GM03348 (cell line): ENCODE results near the gene TLK1.
A peak's percentile ranks its signal among the peaks of the same experiment; 100 is the strongest.

Source experiments
- DNase-seq: peaks from one replicate; pipeline ENCODE4 v3.0.0; 2012; ENCODE audit warnings: low spot score

The TLK1 gene

DNA sequence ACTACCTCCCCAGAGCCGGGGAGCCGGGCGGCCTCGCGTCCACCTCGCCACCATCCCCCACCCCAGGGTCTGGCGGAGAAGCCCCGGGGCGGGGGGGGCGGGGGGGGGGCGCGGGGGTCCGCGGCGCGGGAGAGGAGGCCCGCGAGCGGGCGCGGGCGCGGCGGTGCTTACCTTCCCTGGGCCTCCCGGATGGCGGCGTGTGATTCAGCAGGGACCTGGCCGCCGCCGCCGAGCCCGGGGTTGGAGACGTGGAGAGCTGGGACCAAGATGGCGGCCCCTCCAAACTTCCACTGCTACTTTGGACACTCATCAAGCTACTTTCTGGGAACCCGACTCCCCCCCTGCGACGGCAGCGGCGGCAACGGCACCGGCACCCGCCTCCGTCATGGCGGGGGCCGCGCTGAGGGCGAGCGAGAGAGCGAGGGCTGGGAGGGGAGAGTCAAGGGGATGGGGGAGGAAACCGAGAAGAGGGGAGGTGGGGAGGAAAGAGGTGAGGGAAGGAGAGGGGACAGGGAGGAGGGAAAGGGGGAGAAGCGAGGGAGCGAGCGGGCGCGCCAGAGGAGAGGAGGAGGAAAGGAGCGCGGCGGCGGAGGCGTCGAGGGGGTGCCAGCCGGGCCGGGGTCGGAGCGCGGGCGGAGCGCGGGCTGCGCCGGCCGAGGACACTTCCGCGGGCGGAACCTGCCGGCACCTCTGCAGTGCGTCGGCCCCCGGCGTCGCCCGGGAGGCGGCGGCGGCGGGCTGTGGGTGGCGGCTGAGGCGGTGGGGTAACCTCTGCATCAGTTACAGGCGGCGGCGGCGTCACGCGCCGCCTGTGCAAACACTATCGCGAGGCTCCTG, at the start of gene TLK1:
Gene TLK1, minus strand, starts transcription at position 775 of the 837 bp plus-strand sequence. Its CDS starts 465 bp downstream, at position 310.
- DNase-seq, result peak; percentile 77

DNA sequence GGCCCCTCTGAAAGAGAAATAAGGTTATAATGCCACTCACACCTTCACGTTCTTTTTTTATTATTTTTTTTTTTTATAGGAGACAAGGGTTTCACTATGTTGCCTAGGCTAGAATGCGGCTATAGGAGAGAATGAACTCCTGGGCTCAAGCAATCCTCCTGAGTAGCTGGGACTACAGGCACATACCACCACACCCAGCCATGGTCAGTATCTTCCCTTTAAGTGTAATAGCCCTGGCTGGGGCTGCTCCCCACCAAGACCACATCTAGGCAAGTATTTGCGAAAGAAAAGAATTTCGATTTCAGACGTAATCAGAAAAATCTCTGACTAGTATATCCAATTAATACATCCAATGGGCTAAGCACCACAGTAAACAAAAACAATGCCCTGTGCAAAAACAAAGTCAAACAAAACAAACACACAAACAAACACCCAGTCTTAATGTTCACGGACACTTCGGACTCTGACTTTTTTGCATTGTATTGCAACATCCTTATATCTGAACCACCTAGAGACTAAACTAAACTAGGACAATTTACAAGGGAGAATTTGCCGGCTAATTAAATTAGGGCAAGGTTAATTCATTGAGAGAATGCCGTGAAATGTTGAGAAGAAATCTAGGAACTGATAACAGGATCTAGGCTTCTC, 49.6 kb upstream of the TLK1 start:
- DNase-seq, result no peak

DNA sequence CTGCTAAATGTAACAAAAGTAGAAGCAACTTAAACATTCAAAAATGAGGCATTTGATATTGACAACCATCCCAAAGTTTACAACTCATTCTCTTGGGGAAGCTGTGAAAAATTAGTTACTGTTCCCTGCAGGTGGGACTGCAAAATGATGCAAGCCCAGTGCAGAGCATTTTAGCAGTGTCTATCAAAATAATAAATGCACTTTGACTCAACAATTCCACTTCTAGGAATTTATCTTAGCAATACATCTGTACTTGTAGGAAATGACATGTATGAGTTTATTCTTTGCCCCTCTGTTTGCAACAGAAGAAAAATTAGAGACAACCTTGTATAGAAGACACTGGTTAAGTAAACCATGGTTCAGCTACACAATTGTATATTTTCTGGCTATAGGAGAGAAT, 48.0 kb upstream of the TLK1 start:
- no peak for DNase-seq

DNA sequence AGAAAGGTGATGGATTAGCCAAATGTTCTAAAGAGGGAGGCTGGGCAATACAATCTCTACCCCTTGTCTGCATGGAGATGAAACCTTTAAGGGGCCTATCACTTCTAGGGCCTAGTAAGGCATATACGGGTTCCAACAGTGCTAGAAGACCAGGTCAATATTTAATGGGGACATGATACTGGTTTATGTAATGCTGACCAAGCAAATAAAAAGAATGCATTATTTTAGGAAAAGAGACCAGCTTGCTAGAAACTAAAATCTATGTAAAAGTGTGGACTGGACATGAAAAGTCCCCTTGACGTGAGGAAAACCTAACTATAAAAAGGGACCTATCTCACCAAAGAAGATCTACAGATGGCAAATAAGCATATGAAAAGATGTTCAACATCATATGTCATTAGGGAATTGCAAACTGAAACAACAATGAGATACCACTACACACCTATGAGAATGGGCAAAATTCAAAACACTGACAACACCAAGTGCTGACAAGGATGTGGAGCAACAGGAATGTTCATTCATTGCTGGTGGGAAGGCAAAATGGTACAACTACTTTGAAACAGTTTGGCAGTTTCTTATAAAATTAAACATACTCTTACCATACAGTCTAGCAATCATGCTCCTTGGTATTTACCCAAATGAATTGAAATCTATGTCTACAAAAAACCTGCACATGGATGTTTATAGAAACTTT, 45.9 kb upstream of the TLK1 start:
- DNase-seq, result no peak

DNA sequence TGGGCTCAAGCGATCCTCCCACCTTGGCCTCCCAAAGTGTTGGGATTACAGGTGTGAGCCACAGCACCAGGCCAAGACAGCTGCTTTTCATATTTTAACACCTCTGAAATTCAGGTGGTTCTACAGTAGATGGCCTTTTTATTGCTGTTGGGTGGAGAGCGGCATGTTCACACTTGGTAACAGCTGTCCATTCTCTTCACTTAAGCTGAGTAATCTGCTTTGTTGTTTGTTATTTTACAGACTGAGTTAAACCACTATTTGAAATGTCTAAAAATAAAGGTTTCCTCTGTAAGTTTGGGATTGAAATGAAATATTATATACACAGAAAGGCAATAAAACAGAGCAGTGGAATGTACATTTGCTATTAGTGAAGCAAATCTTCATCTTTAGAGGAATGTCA, 44.9 kb upstream of the TLK1 start:
- no peak for DNase-seq

DNA sequence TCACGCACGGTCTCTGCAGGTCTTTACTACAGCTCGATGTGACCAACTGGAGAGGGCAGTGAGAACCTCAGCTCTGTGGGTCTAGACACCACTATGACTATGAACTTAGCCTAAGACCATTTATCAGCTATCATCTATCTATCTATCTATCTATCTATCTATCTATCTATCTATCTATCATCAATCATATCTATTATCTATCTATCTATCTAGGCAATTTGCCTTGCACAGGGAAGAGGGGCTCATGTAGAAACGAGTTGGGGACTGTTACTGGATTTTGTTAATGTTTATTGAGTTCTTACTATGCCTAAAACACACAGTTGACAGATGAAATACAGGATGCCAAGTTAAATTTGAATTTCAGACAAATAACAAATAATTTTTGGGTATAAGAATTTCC, 41.1 kb upstream of the TLK1 start:
- no peak for DNase-seq

DNA sequence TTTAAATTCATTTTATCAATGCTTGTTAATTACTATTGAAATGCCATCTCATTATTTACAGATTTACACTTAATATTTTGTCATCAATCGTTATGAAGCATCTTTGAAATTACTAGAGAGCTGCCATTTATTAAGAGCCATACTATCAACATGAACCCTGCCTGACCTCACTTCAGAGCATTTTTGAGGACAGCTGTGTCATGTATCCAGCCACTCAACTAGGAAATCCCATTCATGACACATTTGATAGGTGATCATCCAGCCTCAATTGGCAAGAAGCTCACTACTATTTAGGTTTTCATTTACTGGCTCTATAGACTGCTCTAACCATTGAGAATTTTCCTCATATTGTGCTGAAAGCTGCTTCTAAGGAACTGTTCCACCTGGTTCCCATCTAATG, 40.6 kb upstream of the TLK1 start:
- no peak for DNase-seq

DNA sequence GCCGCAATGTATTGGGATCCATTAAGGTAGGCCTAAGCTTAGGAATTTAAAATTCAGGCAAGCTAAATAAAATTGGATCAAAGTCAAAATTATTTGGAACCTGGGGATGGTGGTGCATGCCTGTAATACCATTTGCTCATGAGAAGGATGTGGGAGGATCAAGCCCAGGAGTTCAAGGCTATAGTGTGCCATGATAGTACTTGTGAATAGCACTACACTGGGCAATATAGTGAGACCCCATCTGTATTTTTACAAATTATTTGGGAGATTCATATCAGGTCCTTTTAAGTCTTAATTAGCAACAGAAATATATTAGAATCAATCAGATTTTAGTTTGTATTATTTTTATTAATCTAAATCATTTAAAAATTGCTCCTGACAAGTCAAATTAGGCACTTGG, 39.8 kb upstream of the TLK1 start:
- no peak for DNase-seq

DNA sequence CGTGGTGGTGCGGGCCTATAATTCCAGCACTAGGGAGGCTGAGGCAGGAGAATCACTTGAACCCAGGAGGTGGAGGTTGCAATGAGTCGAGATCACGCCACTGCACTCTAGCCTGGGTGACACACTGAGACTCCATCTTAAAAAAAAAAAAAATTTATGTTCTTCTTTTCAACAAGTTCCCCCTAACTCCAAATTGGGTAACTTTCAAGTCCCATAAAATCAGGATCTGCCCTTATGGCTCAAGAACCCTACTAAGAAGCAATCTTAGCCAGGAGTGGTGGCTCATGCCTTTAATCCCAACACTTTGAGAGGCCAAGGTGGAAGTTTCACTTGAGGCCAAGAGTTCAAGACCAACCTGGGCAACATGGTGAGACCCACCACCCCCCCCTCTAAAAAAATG, 30.3 kb upstream of the TLK1 start:
- no peak for DNase-seq

DNA sequence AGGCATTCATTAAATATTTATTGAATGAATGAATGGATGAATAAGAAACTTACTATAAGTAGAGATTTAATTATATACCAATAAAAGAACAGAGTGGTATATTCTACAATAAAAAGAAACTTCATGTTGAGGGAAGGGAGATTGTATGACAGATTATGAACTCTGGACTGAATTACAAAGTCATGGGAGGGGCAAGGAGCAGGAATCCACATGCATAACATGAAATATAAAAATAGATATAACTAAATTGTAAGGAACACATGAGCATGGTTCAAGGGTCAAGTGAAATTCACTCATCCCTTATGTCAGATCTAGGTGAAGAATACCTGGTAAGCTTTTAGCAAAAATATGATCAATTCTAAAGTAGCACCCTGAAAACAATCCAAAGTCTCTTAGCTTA, 27.1 kb upstream of the TLK1 start:
- DNase-seq, result no peak

DNA sequence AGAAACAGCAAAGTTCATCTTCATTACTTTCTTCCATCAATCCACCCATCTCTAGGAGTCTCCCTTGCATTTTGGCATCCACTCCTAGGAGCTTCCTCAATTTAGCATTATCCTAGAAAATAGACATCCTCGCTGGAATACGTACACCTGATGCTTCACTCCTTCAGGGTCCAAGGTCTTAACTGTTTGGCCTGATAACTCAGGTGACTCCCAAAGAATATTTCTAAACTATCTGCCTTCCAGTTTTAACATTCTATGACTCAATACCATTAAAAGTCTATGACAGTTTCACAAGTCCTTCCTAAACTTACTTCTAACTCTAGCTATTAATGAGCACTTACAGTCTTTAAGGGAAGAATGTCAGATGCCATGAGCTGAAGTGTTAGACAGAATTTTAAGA, 26.5 kb upstream of the TLK1 start:
- no peak for DNase-seq

DNA sequence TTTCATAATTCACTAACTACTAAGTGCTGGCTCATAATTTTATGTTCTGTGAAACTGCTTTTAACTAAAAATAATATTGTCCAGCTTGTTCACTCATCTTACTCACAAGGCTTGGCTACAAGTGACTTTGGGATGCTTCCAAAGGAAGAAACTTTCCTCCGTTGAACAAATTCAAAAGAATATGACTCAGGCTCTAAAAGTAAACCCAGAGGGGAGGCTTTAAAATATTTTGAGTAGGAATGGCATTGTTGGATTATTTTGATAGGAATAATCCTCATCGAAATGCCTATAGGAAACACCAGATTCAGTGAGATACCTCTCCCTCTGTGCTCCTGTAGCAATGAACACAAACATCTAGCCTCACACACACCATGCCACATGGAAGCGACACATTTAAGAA, 25.2 kb upstream of the TLK1 start:
- DNase-seq, result peak; percentile 70

DNA sequence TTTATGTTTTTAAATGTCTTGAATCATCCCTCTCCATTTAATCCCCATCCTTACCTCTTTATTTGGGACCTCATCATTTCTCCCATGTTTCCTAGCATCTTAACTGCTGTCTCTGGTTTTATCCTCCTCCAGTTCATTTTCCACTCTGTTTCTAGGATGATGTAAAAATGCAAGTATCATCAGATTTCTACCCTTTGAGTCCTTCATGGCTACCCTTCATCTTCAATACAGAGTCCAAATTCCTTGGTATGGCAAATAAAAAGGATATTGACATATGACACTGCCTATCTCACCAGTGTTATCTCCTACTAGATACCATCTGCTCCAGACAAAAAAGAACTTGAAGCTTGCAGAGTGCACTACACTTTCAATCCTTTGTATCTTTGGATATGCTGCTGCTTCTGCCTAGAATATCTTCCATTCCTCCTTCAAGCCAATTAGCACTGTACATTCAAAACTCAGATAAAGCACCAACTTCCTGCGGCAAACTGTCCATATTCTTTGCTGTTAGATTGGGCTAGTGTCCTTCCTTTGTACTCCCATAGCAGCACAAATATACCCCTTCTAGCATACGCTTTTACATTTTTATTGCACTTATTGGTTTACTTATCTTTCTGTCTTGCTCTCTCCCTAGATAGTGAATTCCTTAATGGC, 24.6 kb upstream of the TLK1 start:
- no peak for DNase-seq

DNA sequence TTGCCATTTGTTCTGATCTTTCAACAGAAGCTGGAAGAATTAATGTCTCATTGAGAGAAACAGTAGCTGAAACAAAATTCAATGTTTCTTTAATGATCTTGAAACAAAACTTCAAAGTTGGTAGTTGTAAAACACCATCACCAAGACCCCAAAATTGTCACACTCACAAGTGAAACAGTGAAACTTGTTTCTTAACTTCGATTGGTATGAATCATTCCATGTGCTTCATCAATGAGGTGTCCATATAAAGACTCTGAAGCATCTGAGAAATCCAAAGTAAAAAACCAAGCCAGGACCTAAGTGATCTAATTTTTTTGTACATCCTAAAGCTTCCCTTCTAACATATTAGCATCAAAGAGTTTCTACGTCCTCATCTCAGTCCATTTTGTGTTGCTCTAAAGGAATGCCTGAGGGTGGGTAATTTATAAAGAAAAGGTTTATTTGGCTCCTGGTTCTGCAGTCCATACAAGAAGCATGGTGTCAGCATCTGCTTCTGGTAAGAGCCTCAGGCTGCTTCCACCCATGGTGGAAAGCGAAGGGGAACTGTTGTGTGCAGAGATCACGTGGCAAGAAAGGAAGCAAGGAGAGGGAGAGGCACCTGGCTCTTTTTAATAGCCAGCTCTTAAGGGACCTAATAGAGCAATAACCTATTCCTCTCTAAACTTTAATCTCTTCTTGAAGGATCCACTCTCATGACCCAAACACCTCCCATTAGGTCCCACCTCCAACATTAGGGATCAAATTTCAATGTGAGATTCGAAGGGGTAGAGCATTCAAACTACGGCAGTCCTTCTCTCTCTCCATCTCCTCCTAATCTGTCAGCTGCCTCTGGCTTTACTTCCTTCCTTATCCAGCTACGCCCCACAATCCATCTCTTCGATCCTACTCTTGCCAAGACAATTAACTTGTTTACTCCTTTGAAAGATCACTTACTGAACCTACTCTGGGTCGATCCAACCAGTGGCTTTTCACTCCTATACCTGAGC, 20.7 kb upstream of the TLK1 start:
- no peak for DNase-seq

DNA sequence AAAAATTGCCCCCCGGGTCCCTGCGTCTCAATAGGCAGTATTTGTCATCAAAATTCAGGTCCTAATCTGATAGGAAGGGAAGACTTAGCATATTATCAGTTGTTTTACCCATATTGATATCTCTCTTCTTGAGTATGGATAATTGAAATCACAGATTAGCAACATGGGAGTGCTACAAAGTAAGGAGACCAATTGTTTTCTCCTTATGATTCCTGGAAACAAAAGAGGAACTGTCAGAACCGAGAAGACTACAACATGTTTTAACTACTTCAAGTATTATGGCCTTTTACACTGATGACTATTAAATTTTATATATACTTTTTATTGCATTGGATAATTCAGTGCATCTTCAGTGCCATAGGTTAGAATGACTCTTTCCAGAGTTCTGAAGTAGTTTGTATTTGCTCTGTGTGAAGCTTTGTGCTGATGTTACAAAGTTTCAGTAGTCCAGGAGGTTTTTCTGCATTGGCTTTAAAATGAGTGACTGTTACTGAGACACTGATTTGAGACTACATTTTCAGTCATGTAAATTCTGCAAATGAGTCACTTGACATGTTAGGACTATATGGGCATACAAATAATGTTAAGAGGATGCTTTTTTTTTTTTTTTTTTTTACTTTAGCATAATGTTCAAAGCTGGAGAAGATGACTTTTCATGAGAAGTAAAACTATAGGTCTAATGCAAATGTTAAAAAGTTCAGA, 19.7 kb upstream of the TLK1 start:
- DNase-seq, result no peak

DNA sequence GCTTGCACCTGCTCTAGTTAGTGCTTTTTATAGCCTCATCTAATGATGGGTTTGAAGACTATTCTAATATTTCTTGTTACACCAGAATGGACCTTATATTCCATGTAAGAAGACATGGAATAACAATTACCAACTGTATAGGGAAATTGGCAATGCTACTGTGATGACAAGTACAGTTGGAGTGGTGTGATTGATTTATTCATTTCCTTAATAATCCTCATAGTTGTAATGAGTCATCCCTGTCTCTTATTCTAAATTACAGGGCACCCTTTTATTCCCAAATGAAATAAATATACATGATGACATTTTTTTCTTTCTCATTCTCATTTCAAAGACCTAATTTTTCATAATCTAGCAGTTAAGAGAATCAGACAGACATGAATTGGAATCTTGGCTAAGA, 18.3 kb upstream of the TLK1 start:
- DNase-seq, result no peak

DNA sequence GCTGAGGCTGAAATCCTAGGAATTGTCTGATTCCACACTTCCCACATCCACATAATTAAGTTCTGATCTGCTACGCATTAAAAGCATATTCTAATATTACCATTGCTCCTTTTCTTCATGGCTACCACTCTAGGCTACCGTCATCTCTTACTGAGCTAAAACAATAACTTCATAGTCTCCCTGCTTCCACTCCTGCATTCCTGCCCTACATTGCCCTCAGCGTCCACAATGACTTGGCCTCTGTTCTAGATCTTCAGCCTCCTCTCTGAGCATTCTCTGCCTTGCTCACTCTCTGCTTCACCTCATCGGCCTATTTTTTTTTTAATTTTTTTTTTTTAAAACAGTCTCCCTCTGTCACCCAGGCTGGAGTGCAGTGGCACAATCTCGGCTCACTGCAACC, 15.8 kb upstream of the TLK1 start:
- no peak for DNase-seq

DNA sequence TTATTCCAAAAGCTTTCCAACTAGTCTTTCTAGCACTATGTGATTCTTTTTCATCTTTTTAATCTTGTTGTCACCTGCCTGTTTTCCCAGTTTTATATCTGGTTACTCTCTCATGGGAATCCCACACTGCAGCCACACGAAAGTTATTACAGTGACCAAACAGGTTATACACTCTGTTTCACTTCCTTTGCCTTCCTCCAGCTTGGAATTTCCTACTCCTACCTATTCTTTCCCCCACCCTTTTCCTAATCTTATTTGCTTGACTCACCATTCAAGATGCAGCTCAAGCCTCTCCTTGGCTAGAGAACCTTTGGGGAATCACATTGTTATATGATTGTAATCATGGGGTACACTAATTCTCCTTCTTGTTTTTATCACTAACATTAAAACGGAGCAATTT, 13.4 kb upstream of the TLK1 start:
- no peak for DNase-seq

DNA sequence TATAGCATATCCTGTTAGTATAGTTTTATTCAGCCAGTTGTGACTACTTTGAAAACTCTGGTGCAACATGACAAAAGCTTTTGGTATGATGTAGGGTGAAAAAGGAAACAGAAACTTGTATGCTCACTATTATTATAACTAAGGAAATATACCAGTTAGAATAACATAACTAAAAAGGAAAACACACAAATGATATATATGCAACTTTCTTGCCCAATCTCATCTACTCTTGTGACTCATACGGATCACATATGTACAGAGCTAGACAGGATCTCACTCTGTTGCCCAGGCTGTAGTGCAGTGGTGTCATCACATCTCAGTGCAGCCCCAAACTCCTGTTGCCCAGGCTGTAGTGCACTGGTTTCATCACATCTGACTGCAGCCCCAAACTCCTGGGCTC, 12.4 kb upstream of the TLK1 start:
- DNase-seq, result no peak

DNA sequence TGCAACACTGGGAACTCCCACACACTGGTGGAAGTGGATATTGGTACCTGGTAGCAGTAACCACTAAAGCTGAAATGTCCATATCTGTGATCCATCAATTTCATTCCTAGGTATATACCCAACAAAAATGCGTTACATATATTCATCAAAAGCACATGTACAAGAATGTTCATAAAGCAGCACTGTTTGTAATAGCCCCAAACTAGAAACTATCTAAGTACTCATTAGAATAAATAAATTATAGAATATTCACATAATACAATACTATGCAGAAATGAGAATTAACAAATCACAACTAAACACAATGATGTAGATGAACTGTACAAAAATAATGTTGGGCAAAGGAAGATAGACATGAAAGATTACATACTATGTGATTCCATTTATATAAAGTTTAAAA, 11.1 kb upstream of the TLK1 start:
- no peak for DNase-seq

DNA sequence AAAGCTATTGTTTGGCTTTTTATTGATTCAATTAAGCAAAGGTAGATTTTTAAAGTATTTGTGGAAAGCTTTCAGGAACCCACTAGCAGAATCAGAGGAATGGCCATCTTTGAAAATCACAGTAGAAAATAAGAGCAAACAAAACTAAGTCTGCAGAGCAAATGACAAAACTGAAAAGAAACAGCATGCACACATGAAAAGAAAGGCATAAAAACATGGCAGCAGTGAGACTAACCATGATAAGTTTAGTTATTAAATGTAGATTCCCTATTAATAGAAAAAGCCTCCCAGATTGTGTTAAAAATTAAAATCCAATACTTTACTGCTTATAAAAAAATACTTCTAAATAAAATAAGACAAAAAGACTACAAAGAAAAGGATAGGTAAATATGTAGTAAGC, 9.1 kb upstream of the TLK1 start:
- no peak for DNase-seq
